ENCODE results near the gene USB1.

The USB1 gene

DNA sequence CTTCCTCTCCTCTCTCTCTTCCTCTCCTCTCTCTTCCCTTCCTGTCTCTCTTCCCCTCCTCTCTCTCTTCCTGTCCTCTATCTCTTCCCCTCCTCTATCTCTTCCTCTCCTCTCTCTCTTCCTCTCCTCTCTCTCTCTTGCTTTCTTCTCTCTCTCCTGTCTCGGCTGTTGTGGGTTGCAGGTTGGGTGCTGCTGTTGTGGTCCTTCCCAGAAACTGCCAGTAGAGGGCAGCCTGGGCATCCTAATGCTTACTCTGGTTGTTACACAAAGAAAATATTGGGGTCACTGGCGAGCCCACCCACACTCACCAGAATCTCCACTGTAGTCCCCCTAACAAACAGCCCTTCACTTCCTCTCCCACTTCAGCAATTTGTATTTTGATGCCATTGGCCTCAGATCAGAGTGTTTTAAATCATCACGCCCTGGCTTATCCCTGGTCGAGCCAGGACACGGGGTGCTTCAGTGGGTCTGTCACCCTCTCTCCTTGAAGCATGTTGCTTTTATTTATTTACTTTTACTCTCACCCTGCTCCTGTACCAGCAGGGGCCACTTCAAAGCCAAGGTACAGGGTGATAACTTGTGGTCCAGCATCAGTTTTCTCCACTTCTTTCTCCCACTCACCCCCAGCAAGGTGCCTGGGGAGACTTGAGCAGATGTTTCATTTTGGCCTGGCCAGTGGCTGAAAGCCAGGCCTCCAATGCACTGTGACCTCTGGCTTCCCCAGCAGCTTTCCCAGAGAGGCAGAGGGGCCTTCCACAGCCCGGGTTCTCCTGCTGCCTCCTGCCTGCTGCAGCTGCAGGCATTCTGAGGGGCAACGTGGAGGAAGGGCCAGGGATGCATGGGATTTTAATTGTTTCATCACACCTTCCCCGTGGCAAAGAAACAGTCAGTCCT lies 19.7 kb downstream of the USB1 start:
- DNase-seq = peak in 1 of 2 donors; percentile 65

DNA sequence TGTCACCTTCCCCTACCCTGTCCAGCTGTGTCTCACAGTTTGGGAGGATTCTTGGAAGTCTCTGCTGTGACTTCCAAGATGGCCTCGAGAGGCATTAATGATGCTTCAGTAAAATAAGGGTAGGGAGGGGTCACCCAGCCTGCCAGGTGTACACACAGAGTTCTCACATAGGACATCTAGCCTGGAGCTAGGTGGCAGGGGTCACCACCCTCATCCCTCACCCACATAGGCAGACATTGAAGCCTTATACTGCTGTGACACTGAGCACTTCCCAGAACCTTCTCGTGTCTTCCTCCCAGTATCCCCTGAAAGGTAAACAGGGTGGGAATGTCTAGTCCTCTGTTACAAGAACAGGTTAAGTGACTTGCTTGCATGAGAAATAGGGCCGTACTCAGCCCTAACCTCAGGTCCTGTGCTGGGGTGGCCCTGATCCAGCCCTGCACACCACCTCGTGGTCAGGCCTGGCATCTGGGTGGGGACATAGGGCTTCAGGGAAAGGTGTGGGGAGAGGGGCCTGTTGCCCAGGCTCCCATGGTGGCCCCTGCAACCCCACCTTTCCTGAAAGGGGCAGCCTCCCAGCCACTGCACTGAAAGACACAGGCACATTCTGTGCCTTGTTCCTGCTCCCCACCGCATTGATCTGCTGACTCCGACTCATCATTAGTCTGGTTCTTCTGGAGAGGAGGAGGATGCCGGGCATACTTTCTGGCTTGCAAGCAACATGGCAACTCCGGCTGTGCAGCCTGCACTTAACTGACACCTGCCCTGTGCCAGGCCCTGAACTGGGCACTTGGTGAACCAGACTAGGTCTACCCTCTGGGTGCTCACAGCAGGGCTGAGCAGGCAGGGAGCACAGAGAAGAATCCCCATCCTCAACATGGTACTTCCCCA lies 20.7 kb downstream of the USB1 start:
- no peak for DNase-seq

DNA sequence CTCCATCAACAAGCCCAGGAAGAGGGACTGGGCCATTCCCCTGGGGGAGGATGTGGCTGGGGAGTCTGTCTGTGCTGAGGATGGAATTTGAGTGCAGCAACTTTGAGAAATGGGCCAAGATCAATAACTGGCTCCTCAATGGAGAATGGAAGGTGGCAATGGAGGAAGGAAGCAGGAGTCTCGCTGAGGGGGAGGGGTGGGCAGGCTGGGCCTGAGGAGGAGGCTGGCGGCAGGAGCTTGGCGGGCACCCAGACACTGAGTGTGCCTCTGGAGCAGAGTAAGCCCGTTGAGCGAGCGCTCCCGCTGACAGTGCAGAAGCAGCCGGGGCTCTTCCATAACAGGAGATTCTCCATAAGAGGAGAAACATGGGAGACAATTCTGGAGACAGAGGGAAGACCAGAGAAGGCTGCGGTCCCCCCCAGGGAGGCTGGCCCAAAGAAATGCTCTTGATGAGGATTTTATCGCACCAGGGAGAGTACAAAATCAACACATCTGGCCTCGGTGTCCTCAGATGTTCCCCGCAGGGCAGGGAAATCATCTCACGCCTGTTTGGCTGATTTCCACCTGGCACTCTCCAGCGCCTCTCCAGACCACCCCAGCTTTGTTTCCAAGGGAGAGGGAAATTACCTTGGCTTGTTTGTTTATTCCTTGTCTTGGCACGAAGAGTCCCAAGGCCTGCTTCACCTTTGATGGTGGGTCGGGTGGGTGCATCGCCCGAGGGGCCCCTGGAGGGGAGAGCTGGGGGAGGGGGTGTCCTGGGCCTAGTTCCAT lies 21.6 kb downstream of the USB1 start:
- DNase-seq = no peak

DNA sequence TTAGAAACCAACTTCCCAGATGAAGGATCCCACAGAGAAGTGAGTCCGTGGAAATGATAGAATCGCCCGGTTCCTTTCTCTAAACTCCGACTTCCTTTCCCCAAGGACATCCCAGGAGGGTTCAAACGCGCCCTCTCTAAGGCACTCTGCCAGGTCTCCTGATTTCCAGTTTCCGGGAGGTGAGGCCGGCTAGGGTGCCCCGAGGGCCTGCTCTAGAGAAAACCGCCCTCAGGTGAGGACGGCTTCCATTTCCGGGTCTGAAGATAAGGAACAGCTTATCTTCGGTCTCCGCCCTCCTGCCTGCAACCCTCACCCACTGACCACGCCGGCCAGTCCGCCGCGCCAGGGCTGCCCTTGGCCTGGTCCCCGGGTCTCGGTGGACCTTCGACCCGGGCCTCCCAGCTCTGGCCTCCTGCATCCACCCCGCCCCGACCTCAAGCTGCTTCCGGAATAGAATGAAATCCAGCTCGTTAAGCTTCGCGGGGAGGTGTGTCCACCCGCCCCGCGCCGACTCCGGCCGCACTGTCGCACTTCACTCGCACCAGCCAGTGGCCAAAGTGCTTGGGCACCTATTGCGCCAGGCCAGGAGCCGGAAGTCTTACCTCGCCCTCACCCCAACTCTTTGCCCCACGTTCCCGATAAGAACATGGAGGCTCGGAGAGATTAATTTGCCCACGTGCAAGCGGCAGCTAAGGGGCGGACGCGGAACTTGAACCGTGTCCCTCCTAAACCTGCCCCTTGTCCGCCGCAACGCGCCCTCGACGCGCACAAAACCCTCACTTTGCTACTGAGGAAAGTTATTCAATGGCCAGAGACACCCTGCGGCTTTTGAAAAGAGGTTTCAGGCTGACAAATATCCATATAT lies 23.5 kb downstream of the USB1 start:
- peak in 1 of 2 donors; percentile 6 for DNase-seq

DNA sequence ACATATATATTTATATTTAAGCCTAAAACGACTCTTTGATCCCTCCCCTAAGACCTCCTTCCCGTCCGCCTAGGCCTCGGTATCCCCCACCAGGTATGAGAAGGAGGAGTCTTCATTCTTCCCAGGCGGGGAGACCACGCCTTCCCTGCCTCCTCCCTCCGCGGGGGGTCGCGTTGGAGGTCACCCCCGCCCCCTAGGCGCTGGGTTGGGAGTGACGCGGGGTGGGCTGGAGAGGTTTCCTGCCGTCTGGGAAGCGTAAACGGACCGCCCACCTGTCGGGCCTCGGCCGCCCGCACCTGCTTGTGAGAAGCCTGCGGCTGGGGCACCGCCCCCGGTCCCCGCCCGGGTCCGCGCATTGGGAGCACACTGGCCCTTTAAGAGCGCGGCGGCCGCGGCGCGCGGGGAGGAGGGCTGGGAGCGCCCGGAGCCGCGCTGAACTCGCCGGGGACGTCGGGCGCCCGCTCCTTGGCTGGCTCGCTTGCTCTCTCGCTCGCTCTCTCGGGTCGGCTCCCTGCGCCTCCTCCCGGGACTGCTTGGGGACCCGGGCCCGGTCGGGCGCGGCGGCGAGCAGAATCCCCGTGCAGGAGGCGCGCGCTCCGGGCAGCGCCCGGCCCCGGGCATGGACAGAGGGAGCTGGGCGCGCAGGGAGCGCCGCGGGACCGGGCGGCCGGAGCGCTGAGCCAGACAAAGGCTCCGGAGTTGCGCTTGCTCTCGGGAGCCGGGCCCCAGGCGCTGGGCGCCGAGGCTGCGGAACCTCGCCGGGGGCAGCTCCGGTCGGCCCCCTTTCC lies 24.3 kb downstream of the USB1 start, which contains the start of gene MMP15:
Gene MMP15, plus strand, starts transcription at position 404 of the 788 bp plus-strand sequence. CDS start 597 bp downstream, outside the sequence.
- peak in 1 of 2 donors; percentile 35 for DNase-seq

DNA sequence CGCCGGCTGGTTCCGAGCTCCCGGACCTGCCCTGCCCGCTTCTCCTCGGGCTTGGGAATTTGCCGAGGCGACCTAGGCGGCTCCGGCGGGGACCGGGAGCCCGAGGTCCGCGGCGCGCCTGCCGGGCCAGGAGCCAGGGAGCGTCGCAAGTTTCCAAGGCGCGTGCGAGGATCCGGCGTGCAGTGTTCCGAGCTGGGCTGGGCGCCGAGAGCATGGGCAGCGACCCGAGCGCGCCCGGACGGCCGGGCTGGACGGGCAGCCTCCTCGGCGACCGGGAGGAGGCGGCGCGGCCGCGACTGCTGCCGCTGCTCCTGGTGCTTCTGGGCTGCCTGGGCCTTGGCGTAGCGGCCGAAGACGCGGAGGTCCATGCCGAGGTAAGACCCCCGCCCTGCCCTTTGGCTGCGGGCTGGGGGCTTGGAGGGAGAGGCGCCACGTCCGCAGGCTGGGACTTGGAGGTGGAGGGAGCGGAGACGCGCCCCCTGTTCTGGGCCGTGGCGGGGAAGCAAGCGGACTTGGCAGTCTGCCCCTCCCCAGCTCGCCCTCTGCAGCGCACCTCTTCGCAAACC lies 25.0 kb downstream of the USB1 start:
- DNase-seq = peak in 1 of 2 donors; percentile 16

DNA sequence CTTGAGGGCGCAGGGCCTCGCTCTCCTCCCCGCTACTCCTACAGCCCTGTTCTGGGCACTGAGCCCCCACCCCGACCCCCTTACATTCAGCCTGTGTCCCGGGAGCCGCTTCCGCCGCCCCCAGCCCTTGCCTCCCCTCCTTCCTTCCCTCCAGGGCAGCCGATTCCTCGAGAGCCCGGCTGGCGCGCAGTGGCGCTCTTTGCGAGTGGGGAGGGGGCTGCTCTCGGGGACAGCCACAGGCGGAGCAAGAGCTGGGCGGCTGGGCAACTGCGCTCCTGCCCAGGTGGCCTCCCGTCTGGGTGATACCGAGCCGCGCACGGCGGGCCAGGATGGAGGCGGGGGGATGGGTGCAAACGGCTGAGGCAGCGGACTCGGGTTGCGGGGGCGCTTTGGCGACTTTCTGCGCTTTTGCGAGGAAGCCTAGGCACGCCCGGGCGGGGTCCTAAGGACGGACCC lies 25.5 kb downstream of the USB1 start:
- no peak for DNase-seq

DNA sequence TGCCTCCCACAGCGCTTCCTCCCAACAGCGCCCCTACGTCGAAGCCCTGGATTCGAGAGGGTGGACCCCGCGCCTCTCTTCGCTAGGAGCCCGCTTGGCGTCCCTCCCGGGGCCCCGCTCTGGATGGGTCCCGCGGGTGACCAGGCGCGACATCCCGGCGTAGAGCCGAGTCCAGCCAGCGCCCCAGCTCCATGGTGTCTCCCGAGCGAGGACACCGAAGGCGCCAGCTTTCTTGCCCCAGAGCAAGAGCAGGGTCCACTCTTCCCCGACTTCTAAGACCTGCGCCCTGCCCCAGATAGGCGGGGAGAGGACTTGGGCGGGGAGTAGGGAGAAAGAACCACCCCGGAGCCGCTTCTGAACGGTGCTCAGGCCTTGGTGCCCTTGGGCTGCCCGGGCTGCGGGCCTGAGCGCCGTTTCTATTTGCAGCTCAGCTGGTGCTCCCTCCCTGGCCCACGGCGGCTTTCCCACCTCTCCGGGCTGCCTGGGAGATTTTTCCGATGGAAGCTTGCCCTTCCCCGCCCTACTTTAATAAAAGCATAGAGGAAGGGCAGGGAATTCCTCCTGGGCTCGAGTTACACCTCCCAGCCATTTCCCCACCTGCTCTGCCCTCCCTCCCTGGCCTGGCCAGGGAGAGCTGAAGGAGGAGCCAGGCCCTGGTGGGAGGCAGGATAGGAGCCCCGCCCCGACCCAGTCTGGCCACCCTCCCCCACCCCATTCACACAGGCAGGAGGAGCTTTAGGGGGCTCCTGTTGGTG lies 26.1 kb downstream of the USB1 start:
- no peak for DNase-seq

DNA sequence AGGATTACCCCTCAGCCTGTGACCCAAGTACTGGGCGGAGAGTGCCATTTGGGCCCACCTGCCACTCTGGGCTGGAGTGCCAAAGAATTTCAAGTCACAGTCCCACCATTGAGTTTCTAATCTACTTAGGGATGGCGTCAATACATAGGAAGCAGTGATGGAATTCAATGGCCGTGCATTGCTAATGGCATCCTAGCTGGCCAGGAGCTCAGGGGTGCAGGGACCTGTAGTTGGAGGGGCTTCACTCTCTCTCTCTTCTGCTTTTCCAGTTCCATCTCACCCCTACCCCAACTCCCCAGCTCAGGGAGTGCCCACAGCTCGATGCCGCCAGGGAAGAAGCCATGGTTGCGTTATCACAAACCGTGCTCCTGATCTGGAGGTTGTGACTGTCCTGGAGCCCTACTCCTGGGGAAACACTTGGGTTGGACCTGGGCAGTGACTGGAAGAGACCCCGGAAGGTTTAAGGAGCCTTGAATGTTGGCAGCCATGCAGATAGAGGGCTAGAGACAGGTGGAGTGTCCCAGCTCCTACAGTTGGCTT lies 26.8 kb downstream of the USB1 start:
- DNase-seq = no peak

DNA sequence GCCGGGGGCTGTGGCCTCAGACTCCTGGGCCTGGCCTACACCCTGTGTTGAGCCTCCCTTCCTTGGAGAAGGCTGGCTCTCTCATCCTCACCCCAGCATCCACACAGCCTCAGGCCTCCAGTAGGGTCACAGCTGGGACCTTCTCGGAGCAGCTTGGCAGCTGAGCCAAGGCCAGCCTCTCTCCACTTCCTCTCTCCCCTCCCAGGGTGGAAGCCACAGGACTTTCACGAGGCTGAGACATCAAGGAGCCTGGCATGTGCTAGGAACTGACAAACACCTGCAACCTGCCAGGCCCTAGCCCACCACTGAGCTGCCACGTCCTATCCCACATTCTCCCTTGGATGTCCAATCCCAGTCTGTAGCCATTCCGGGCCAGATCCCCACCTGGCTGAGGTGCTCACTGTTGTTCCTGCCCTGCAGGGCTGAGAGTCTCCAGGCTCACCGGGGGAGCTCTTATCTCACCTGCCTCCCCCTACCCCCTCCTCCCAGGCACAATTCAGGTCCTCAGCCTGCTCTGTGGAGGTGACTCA lies 27.4 kb downstream of the USB1 start:
- DNase-seq = no peak

DNA sequence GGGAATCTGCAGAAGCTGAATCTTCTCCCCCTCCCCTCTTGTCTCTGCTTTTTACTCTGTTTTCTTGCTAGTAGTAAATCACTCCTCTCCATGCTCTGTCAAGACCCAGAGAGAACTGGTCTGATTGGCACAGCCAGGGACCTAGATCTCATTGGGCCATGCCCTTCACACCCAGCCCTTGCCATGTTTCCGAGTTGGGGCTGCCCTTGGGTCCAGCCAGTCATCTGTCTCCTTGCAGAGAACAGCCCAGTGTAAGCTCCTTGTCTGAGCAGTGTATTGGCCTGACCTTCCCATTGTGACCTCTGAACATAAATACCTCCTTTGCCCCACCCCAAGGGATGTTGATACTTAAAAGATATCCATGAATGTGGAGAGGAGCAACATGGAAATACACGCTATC lies 28.2 kb downstream of the USB1 start:
- no peak for DNase-seq

DNA sequence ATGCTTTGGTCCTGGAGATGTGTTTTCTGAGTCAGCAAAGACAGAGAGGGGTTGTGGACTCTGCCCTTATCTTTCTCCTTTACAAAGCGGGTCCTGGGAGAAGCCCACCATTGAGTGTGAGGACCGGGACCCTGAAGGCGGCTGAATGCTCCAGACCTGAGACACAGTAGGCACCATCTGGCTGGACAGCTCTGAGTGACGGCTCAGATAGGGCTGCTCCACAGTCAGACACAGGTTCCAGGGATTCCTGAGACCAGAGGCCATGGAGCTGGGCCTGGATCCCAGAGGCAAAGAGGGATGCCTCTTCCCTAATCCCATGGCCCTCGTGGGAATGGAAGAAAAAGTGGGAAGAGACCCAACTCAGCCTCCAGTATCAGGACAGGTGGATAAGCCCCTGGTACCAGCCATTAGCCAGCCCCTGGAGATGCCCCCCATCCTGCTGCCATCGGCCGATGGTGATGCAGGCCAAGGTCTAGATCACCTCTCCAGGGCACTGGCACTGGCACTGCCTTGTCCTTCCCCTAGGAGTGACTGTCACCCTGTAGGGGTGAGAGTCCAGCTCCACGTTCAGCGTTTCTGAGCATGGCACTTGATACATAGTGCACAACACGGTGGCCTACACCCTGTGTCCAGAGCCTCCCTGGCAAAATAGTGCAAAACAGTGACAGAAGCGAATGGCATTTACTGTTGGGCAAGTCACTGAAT lies 29.1 kb downstream of the USB1 start:
- DNase-seq = no peak

DNA sequence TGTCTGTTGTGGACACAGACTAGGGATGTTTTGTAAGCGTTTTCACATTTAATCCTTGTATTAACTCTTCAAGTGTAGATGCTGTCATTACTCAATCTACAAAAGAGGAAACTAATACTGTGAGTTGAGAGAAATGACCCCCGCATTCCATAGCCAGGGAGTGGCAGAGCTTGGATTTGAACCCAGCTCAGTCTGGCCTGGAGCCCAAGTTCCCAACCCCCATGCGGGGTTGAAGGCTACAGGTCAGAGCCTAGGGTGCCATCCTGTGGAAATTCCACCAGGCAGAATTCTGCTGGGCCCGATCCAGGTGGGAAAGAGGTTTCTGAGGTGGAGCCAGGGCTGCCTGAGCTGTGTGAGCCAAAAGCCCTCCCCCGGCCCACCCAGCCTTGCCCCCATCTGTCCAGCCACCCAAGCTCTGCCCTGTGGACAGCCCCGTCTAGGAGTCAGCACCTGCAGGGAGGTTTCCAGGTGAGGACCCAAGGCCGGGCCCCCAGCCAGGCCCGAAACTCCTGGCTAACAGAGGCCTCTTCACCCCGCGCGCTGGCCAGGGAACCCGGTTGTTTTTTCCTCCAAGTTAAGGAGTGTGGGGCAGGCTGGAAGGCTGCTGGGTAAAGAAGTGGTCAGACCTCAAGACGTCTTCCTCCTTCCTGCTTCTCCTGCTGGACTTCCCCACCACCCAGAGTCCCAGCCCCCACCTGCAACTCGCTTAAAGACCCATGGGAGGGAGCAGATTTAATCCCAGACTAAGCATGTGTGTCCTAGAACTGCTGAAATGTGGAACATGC lies 30.0 kb downstream of the USB1 start:
- DNase-seq = no peak

DNA sequence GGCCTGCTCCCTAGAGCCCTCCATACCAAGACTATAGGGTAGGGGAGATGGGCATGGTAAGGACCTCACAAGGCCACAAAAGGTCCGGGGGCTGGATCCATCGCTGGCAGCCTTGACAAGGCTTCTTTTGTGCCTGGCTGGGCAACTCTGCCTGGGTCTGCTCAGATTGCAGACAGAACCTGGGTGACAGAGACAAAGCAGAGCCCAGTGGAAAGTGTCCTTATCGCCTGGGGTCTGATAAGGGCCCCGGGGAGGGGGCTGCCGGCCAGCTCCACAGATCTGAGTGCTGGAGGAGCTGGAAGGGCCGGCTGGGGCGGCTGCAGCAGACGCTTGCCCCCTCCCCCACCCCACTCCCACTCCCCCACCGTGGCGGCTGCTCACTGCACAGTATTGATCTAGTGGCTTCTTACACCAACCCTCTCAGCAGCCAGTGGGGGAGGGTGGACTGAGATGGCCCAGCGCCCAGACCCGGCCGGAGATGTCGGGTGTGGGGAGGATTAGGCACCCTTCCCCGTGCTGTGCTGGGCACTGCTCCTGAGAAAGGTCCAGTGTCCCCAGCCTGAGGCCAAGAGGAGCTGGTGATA lies 31.6 kb downstream of the USB1 start:
- no peak for DNase-seq

DNA sequence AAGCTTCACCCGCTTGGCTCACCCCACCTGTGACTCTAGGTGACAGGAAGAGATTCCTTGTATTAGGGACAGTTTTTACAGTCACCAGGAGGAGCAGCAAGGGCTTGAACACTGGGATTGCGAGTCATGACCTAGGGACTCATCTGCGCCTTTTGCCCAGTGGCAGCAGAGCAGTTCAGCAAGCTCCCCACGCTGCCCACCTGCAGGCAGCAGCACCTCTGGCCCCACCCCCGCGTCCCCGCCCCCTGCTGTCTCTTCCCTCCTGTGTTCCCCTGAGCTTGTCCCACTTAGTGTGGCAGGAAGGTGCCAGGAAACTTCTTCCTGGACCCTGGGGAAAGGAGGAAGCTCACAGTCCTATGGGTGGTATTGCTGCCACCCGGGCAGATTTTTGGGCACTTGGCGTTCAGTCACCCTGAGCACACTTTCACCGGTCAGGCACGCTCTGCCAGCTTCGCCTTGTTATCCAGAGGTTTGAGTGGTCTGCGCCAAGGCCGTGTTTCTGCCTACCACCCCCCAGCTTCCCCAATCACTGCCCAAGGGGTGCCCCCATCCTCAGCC lies 33.0 kb downstream of the USB1 start:
- no peak for DNase-seq

DNA sequence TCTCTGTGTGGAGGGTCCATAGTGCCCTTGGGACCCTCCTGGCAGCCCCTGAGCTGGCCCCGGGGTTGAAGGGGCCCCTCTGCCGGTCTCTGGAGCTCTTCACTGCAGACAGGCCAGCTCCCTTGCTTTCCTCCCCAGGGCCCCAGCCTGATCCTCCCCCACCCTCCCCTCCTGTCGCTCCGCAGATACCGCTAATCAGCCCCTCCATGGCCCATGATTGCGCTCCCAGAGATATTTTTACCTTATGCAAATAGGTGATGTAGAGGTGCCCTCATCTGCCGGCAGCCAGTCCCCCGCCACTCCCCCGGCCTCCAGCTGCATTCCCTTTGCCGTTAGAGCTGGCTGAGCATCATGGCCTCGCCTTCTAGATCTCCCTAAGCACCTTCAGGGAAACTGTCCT lies 33.6 kb downstream of the USB1 start:
- DNase-seq = no peak
